Panc1 (cell line): ENCODE measurements around the gene ZNF566.

Experiments
- POLR2AphosphoS5 ChIP-seq: IDR thresholded peaks from 2 replicates; pipeline ENCODE4 v1.6.1; 2012; ENCODE audit warnings: mild to moderate bottlenecking, low read depth, low read length, moderate library complexity
- SIN3A ChIP-seq: IDR thresholded peaks from 2 replicates; pipeline ENCODE4 v1.6.1; 2012; ENCODE audit warnings: low read depth, mild to moderate bottlenecking, low read length, moderate library complexity, borderline replicate concordance; ENCODE audit not compliant: insufficient read depth
- TCF7L2 ChIP-seq: IDR thresholded peaks from 2 replicates; pipeline ENCODE4 v1.6.1; 2011; ENCODE audit warnings: mild to moderate bottlenecking, low read depth, low read length, inconsistent platforms
- TF ChIP-seq, protein P1 (sequence below): fragments of 450-650 bp; IDR thresholded peaks from 2 replicates; pipeline ENCODE4 v1.5.1; 2017; ENCODE audit warnings: mild to moderate bottlenecking
- TF ChIP-seq, protein P2 (sequence below), 2 experiments: IDR thresholded peaks; 2 replicates each; pipeline ENCODE4 v1.6.1; 2011 to 2012; ENCODE audit warnings: low read depth in 2 of 2, control low read depth in 1 of 2, low read length in 1 of 2, mild to moderate bottlenecking in 1 of 2, moderate library complexity in 1 of 2; ENCODE audit not compliant: insufficient read depth in 1 of 2

DNA sequence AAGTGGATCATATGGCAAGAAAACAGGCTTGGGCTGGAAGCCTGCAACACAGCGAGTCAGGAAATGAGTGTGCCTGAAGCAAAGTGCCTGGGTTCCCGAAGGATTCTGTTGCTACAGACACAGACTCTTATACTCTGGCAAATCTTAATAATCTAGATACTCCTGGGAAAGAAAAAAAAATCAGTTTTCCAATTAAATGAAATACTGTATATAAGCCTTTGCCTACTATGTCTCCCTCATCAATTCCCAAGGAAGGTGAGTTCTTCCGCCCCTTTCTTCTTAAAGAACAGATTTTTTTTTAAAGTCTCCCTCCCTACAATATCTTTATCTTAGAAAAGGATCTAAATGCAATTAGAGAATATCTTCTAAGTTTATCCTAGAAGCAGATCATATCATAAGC is 81.3 kb downstream of the ZNF566 start:
- TF ChIP-seq, protein P1, sequence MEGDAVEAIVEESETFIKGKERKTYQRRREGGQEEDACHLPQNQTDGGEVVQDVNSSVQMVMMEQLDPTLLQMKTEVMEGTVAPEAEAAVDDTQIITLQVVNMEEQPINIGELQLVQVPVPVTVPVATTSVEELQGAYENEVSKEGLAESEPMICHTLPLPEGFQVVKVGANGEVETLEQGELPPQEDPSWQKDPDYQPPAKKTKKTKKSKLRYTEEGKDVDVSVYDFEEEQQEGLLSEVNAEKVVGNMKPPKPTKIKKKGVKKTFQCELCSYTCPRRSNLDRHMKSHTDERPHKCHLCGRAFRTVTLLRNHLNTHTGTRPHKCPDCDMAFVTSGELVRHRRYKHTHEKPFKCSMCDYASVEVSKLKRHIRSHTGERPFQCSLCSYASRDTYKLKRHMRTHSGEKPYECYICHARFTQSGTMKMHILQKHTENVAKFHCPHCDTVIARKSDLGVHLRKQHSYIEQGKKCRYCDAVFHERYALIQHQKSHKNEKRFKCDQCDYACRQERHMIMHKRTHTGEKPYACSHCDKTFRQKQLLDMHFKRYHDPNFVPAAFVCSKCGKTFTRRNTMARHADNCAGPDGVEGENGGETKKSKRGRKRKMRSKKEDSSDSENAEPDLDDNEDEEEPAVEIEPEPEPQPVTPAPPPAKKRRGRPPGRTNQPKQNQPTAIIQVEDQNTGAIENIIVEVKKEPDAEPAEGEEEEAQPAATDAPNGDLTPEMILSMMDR = no peak
- no peak for TF ChIP-seq POLR2AphosphoS5
- TF ChIP-seq, protein P2, sequence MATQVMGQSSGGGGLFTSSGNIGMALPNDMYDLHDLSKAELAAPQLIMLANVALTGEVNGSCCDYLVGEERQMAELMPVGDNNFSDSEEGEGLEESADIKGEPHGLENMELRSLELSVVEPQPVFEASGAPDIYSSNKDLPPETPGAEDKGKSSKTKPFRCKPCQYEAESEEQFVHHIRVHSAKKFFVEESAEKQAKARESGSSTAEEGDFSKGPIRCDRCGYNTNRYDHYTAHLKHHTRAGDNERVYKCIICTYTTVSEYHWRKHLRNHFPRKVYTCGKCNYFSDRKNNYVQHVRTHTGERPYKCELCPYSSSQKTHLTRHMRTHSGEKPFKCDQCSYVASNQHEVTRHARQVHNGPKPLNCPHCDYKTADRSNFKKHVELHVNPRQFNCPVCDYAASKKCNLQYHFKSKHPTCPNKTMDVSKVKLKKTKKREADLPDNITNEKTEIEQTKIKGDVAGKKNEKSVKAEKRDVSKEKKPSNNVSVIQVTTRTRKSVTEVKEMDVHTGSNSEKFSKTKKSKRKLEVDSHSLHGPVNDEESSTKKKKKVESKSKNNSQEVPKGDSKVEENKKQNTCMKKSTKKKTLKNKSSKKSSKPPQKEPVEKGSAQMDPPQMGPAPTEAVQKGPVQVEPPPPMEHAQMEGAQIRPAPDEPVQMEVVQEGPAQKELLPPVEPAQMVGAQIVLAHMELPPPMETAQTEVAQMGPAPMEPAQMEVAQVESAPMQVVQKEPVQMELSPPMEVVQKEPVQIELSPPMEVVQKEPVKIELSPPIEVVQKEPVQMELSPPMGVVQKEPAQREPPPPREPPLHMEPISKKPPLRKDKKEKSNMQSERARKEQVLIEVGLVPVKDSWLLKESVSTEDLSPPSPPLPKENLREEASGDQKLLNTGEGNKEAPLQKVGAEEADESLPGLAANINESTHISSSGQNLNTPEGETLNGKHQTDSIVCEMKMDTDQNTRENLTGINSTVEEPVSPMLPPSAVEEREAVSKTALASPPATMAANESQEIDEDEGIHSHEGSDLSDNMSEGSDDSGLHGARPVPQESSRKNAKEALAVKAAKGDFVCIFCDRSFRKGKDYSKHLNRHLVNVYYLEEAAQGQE (IDR thresholded peaks at IDR 0.05; ENCODE audit: insufficient read depth in 1 of 2, low read depth in 2 of 2, low read length in 1 of 2) = no peak
- TF ChIP-seq SIN3A = no peak
- no peak for TF ChIP-seq TCF7L2
